Stimulated activated CD4-positive, alpha-beta T cell treated with anti-CD3 and anti-CD28 coated beads, Interleukin-12 subunit alpha, Interleukin-12 subunit beta, amount 100 ng/mL, for 4 hours (primary cell): ENCODE results near the gene POU4F1.

Experiments
- DNase-seq: peaks from one replicate; pipeline ENCODE4 v3.0.0-alpha.2; 2020

Gene POU4F1

GRCh38 chr13:78606471-78607408 is 3.4 kb upstream of the POU4F1 start:
- DNase-seq = no peak

- DNase-seq = no peak
Measured at GRCh38 chr13:78604782-78605611, 1.6 kb upstream of the POU4F1 start.

- peak; percentile 6 for DNase-seq
Measured at GRCh38 chr13:78602561-78603239, 652 bp downstream of the POU4F1 start.

- peak; percentile 8 for DNase-seq
Measured at GRCh38 chr13:78601874-78602560, 1.3 kb downstream of the POU4F1 start.

GRCh38 chr13:78601124-78601873 is 2.1 kb downstream of the POU4F1 start:
- DNase-seq = peak; percentile 11

- no peak for DNase-seq
Measured at GRCh38 chr13:78600280-78600883, 3.0 kb downstream of the POU4F1 start.

- DNase-seq = no peak
Measured at GRCh38 chr13:78599645-78600279, 3.6 kb downstream of the POU4F1 start.

GRCh38 chr13:78598966-78599644 is 4.2 kb downstream of the POU4F1 start:
- DNase-seq = no peak

- DNase-seq = no peak
Measured at GRCh38 chr13:78598116-78598781, 5.1 kb downstream of the POU4F1 start.

- DNase-seq = no peak
Measured at GRCh38 chr13:78597602-78597932, 5.8 kb downstream of the POU4F1 start.

GRCh38 chr13:78596736-78597601 is 6.4 kb downstream of the POU4F1 start:
- DNase-seq = no peak

- DNase-seq = no peak
Measured at GRCh38 chr13:78596399-78596735, 7.0 kb downstream of the POU4F1 start.

- DNase-seq = peak; percentile 16
Measured at GRCh38 chr13:78595495-78596398, 7.6 kb downstream of the POU4F1 start.

GRCh38 chr13:78594456-78594975 is 8.8 kb downstream of the POU4F1 start:
- DNase-seq = no peak

- DNase-seq = no peak
Measured at GRCh38 chr13:78593652-78594455, 9.5 kb downstream of the POU4F1 start.

GRCh38 chr13:78593129-78593528 is 10.2 kb downstream of the POU4F1 start:
- DNase-seq = no peak

- no peak for DNase-seq
Measured at GRCh38 chr13:78592584-78592983, 10.8 kb downstream of the POU4F1 start.
